ENCODE results near the gene CITED2.

- TF ChIP-seq EP300 (IDR thresholded peaks at IDR 0.05; ENCODE audit: borderline replicate concordance) (no peak), CREB1 (IDR thresholded peaks at IDR 0.05; ENCODE audit: low read depth) (no peak)
- TF ChIP-seq, protein P1, sequence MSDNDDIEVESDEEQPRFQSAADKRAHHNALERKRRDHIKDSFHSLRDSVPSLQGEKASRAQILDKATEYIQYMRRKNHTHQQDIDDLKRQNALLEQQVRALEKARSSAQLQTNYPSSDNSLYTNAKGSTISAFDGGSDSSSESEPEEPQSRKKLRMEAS (IDR thresholded peaks at IDR 0.05), result no peak
- TF ChIP-seq, protein P2, sequence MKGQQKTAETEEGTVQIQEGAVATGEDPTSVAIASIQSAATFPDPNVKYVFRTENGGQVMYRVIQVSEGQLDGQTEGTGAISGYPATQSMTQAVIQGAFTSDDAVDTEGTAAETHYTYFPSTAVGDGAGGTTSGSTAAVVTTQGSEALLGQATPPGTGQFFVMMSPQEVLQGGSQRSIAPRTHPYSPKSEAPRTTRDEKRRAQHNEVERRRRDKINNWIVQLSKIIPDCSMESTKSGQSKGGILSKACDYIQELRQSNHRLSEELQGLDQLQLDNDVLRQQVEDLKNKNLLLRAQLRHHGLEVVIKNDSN (IDR thresholded peaks at IDR 0.05), result no peak
Measured at GRCh38 chr6:139325125-139325524, 49.3 kb downstream of the CITED2 start.

Data from Ishikawa (cell line).